Stimulated activated naive CD8-positive, alpha-beta T cell treated with anti-CD3 and anti-CD28 coated beads, Interleukin-15, Interleukin-2, amounts not matched to agents 100 U/mL and 50 U/mL, for 24 hours (primary cell): ENCODE data around the gene EVC2.

Source experiments
- ATAC-seq: fragments of 150-1000 bp; cut with Tn5 transposase; one replicate; pipeline ENCODE4 v1.10.0; 2021
- DNase-seq: peaks from one replicate; pipeline ENCODE4 v3.0.0; 2021

The EVC2 gene

GRCh38 chr4:5664778-5665177 is 43.6 kb downstream of the EVC2 start:
- no peak for DNase-seq
- no peak for ATAC-seq

GRCh38 chr4:5662555-5662954 is 45.8 kb downstream of the EVC2 start:
- ATAC-seq (no peak), DNase-seq (no peak)

DNA sequence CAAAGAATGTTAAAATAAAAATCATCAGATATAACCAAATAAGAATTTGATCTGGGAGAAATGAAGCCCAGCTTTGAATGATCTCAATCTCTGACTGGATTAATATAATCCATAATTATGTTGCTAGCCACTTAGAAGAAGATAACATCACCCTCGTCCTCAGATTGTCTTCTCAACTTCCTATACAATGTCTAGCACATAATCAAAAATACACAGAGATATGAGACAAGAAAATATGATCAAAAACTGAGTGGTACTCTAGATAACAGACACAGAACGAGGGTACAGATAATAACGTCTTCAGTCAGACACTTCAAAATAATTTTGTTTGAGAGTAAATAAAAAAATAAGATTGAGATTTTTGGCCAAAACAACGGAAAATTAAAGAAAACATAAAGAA is 47.1 kb downstream of the EVC2 start:
- DNase-seq (no peak), ATAC-seq (no peak)

DNA sequence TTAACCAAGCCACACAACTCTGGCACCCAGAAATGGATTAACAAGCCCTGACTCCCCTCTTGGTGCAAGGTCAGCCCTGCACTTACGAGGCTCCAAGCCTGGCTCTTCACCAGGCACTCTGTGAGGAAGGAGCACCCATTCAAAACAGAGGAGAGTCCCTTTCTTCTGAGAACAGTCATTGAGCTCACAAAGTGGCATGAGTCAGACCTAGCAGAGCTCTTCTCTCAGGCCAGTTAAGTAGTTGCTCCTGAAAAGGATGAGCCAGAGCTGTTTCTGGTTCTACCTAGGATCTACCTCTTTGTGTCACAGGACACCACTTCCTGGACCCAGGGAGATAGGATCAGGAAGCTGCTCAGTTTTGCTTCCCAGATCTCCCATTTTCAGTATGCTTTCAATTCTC is 48.2 kb downstream of the EVC2 start:
- ATAC-seq (no peak), DNase-seq (no peak)

- DNase-seq (no peak), ATAC-seq (no peak)
These were observed 49.4 kb downstream of the EVC2 start for GRCh38 chr4:5658974-5659373.

- no peak for DNase-seq
- ATAC-seq: no peak
These were observed 51.9 kb downstream of the EVC2 start for GRCh38 chr4:5656415-5656814.

- no peak for DNase-seq
These were observed 53.6 kb downstream of the EVC2 start for GRCh38 chr4:5654791-5655190.

GRCh38 chr4:5651089-5651488 is 57.3 kb downstream of the EVC2 start:
- DNase-seq: no peak
- no peak for ATAC-seq

More at GRCh38 chr4:5654791-5655190, 53.6 kb downstream of the EVC2 start:
- ATAC-seq: no peak

- DNase-seq (no peak), ATAC-seq (no peak)
These were observed 58.3 kb downstream of the EVC2 start for GRCh38 chr4:5650040-5650439.

GRCh38 chr4:5647351-5647750 is 61.0 kb downstream of the EVC2 start:
- DNase-seq (no peak), ATAC-seq (no peak)

DNA sequence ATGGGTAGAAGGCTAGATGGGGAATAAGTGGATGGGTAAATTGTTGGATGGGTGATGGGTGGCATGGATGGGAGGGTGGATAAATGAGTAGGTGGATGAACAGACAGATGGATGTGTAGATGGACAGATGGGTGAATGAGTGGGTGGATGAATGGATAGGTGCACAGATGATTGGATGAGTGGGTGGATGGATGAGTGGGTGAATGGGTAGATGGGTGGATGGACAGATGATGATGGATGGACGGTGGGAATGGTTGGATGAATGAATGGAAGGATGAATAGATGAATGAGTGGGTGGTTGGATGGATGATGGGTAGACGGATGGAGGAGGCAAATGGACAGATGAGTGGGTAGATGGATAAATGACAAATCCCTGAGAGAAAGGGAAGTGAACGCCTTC is 68.3 kb downstream of the EVC2 start:
- ATAC-seq: no peak
- no peak for DNase-seq

DNA sequence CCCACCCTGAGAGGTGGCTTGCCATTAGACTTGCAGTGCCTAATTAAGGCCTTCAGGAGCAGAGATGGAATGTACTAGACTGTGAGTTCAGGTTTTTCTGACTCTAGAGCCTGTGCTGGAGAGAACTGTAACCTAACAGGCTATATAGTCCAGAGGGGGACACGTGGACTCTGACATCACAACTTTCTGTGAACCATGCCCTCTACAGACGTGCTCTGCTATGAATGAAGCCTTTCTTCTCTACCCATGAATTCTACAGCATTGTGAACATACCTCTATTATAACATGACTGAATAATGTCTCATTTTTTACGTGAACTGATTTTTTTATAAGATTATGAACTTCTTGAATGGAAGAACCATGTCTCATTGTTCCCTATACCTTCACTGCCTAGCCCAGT is 68.8 kb downstream of the EVC2 start:
- DNase-seq (no peak), ATAC-seq (no peak)

- no peak for DNase-seq
- no peak for ATAC-seq
These were observed 69.4 kb downstream of the EVC2 start for GRCh38 chr4:5638976-5639375.

DNA sequence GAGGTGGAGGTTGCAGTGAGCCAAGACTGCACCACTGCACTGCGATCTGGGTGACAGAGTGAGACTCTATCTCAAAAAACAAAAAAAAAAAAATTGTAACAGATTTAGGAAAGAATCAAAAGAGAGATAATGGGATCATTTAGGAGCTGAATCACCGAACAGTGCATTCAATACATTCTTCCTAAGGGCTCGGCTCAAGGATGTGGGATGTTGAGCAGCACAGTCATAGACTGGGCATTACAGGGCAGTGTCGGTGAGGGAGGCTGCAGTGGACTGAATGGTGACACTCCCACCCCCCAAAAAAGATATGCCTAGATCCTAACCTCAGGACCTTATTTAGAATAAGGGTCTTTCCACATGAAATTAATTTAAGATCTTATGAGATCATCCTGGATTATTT is 70.0 kb downstream of the EVC2 start:
- DNase-seq (no peak), ATAC-seq (no peak)

DNA sequence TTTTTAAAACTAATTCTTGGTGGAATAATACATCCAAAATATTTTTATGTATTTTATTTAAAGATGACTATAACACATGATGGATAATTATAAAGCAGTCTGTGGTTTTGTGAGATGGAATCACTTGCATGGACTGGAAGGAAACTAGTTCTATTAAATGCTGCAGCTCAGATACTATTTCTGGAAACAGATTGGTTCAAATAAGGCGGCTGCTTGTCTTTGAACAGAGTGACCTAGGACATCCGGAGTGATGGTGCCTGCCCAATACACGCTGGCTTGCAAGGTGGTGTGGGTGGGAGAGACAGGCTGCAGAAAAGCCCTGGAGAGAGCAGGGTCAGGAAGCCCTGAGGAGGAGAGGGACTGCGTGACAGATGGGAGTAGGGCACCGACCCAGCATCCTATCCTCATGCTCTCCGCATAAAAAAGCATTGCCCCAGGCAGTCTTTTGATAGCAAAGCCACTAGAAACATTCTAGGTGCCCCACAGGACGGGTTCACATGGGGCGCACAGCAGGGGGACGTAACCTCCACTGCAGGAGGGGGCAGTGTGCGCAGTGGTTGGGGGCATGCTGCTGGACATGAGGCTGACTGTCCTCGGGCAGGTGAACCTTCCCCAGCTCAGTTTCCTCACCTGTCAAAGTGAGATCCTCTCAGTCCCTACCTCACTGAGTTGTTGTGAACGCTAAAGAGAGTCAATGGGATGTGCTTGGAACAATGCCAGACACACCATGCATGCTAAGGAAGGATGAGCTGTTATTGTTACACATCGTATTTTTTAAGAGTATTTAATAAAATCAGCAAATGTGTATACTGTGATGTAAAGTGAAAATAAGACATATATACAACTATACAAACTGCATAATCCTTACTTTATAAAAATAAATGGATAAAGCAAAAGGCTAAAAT is 71.3 kb downstream of the EVC2 start:
- no peak for ATAC-seq
- no peak for DNase-seq

DNA sequence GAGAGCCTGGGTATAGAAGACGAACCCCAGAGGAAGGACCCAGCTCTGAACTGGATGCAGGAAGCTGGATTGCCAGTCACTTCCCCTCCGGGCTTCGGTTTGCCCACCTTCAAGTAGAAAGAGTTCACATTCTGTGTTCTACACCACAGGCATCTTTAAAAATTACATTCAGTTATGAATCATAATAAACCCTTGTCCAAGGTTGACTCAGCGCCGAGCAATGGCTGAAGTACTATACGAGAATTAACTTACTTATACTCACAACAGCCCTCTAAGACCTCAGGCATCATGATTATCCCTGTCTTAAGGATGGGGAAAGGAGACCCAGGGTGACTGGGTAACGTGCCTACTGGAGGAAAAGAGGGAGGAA is 72.5 kb downstream of the EVC2 start:
- DNase-seq: no peak
- ATAC-seq: no peak

DNA sequence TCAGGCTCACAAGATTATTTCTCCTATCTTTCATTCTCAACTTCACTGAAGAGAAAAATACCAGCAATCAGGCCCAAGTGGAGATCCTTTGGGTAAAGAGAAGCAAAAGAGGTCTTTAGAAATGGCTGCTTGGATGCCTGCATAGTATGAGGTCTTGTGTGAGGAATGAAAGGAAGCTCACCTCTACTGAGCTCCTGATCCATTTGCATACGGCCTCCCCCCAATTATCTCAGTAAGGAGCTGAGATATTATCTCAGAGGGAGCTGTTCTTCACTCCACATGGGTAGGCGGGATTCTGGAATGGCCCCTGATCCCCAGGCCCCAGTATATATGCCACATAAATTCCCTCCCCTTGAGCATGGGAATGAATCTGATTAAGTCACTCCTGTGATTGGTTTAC is 75.8 kb downstream of the EVC2 start:
- DNase-seq (no peak), ATAC-seq (no peak)

DNA sequence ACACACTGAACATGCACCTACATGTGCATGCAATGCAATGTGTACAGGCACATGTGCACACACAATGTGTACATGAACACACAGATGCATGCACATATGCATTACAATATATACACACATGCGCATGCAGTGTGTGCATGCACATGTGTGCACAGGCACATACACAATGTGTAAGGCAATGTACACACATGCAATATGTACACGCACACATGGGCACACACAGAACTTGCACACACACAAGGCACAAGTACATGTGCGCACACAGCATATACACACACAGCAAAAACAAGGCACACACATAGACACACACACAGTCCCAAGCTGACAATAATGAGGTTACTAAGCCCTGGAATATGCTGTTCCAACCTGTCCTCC is 76.3 kb downstream of the EVC2 start:
- DNase-seq (no peak), ATAC-seq (no peak)

- no peak for DNase-seq
- ATAC-seq: no peak
These were observed 76.8 kb downstream of the EVC2 start for GRCh38 chr4:5631352-5632065.

DNA sequence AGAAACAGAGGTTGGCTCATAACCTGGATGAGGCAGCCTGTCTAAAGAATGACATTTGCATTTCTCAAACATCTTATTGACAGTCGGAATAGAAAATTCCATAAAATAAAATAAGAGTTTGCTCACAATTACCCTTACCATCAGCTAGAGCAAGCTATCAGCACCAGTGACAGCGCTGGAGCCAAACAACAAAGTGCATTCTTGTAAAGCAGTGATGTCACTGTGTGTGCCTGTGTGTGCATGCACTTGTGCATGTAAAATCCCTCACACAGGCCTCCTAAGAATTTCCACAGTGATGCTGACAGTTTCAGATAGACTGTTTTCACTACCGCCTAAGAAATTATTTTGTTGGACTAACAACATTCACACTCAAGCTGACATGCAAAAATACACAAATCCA is 77.6 kb downstream of the EVC2 start:
- no peak for ATAC-seq

GRCh38 chr4:5629542-5629941 is 78.8 kb downstream of the EVC2 start:
- ATAC-seq: no peak
- DNase-seq: no peak

More for the DNA sequence above, 77.6 kb downstream of the EVC2 start:
- no peak for DNase-seq

- no peak for DNase-seq
- ATAC-seq: no peak
These were observed 81.4 kb downstream of the EVC2 start for GRCh38 chr4:5626913-5627312.

DNA sequence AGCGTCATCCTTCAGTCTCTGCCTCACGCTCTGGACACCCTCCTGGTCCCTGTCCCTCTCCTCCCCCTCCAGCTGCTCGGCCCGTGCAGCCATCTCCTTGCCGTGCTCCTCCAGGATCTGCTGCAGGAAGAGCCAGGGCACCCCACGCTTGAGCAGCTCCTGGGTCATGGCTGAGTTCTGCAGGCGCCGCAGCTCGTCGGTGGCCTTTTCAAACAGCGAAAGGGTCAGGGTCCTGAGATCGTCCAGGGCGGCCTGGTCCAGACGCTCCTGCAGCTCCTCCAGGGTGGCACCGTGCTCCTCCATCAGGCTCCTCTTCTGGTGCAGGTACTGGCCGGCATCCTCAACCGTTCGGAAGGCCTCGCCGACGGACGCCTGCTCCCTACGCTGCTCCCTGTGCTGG is 85.8 kb downstream of the EVC2 start:
- ATAC-seq: no peak
- DNase-seq: no peak
